GM19438 (cell line): ENCODE results near the gene SPR.

Source experiments
- ATAC-seq: cut with Tn5 transposase; IDR thresholded peaks from one replicate; pipeline ENCODE4 v1.9.1; 2021; ENCODE audit warnings: low read depth; ENCODE audit not compliant: unreplicated experiment

SPR gene

DNA sequence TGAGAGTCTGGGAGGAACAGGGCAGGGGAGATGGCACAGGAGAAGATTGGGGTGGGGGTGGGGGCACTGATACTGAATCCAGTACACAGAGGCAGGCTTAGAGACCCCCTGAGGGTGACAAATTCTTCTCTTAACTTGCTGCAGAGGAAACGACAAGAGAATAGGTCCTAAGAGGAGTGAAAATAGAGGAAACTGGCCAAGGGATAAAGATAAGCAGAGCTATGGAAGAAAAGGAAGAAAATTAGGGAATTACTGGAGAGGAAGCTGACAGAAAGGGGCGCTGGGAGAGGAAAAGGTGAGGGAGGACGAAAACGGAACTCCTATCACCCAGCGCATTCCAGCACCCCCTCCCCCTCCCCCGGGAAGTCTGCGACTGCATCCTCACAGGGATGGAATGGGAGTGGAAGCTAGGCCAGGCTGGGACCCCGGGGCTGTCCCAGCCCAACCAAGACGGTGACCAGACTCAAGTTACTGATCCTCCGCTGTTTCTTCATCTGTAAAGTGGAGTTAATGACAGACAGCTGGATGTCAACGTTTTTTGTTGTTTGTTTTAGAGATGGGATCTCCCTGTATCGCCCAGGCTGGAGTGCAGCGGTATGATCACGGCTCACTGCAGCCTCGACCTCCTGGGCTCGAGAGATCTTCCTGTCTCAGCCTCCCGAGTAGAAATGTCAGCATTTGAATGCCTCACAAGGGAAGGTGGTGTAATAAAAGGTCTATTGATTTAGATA is 27.5 kb downstream of the SPR start:
- ATAC-seq, result no peak

DNA sequence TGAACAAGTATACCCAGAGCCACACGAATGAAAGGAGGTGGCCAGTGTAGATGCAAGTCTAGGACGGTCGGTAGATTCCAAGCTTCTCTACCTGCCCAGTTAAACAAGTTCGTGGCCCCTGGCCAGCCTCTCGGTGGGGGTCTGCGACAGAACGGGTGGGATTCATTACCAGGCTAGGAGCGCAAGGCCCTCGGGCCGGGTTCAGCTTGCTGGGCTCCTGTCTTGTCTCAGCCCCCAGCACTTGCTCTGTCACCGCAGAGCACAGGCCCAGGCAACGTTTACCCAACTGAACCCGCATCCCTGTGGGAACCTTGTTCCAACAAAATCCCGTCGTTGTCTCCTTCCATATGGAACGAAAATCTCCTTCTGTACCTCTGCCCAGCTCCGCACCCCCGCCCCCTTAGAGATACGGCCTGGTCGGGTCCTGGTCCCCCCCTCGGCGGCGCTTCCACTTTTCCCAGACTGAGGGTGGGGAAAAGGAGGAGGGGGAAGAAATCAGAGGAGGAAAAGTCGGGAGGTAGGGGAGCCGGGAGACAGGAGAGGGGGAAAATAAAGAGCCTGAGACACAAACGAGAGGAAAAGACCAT is 28.2 kb downstream of the SPR start:
- ATAC-seq, result no peak

DNA sequence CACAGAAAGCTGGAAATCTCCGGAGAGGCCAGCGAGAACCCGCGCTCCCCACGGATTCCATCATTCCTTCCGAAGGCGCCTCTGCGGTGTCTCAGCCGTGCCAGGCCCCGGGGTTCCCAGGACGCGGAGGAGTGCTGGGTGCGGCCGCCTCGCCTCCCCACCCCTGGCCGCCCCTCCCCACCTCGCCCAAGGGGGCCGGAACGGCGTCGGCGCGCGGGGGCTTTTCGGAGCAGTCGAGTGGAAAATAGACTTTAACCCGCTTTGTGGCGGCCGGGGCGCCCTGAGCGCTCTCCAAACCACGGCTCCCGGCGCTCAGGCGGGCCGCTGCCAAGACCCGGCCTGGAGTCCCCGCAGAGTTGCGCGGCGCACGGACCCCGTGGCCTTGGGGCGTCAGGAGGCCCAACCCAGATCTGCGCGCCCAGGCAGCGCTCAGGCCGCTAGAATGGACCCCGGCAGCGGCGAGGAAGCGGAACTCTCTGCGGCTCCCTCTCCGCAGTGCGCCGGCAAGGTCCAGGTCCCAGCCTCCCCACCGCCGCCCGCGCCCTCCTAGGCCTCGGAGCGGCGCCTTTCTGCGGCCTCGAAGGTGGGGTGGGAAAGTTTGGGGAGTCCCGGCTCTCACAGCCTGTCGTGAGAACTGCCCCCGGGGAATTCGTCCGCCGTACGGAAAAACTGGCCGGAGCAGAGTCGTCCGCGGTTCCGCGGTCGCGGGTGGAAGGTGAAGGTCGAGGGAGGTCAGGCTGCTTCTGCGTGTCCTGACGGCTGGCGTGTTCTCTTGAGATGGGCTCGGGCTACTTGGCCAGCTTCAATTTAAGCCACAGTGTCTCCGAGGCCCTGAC is 28.9 kb downstream of the SPR start:
- peak; percentile 59 for ATAC-seq

DNA sequence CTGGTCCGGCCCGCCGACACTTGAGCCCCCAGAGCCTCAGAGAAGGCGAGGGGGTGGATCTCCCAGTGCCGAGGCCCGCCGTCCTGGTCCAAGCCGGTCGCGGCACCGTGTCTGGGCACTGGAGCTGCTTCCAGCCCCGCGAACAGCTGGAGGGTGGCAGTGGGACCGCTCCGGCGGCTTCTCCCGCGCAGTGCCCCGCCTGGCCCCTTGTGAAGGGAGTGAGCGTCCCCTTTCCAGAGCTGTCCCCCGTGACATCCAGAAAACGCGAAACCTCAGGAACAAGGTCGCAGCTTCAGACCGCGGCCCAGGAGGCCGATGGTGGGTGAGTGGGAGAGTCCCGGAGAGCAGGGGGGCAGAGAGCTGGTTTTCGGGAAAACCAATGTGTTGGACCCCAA is 29.5 kb downstream of the SPR start:
- ATAC-seq, result peak; percentile 2

DNA sequence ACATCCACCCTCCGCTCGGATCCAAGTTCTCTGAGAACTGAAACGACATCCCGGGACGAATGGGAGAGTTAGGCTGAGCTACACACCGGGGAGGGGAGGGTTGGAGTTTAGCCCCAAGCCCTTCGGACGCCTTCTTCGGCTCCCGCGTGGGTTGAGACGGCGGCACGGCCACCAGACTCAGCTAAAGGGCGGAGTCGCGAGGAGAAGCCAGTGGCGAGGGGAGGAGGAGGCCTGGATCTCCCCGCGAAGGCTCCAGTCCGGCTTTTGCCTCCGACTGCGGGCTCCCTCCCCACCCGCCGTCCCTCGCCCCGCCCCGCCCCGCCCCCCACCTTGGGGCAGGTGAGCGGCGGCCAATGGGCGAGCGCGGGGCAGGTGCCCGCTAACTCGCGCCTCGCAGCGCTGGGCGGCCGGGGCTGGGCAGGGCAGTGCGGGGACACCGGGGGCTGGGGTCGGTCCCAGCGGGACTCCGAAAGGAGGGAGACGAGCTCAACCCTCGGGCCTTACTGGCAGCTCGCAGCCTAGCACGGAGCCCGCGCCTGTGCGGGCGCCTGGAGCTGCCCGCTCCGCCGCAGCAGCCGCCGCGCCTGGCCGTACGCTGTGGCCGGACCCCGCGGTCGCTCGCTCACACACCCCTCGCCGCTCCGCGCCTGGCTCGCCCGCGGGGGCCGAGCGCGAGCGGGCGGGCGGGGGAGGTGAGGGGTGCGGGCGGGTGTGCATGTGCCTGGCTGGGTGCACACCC is 30.1 kb downstream of the SPR start, which contains the start of gene EMX1:
EMX1 (plus strand) TSS at position 382 of the 739 bp plus-strand sequence; CDS start at position 716, 334 bp downstream.
- peak; percentile 48 for ATAC-seq

DNA sequence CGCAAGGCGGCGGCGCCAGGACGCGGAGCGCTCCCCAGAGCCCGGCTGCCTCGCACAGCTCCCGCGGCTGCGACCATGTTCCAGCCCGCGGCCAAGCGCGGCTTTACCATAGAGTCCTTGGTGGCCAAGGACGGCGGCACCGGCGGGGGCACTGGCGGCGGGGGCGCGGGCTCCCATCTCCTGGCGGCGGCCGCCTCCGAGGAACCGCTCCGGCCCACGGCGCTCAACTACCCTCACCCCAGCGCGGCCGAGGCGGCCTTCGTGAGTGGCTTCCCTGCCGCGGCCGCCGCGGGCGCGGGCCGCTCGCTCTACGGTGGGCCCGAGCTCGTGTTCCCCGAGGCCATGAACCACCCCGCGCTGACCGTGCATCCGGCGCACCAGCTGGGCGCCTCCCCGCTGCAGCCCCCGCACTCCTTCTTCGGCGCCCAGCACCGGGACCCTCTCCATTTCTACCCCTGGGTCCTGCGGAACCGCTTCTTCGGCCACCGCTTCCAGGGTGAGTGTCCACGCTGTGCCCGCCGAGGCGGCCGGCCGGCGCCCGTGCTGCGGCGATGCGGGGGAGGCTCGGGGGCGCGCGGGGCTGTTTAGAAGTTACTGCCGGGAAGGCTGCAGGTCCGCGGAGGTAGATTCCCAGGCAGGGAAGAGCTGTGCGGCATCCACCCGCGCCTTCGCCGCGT is 30.8 kb downstream of the SPR start:
- no peak for ATAC-seq

DNA sequence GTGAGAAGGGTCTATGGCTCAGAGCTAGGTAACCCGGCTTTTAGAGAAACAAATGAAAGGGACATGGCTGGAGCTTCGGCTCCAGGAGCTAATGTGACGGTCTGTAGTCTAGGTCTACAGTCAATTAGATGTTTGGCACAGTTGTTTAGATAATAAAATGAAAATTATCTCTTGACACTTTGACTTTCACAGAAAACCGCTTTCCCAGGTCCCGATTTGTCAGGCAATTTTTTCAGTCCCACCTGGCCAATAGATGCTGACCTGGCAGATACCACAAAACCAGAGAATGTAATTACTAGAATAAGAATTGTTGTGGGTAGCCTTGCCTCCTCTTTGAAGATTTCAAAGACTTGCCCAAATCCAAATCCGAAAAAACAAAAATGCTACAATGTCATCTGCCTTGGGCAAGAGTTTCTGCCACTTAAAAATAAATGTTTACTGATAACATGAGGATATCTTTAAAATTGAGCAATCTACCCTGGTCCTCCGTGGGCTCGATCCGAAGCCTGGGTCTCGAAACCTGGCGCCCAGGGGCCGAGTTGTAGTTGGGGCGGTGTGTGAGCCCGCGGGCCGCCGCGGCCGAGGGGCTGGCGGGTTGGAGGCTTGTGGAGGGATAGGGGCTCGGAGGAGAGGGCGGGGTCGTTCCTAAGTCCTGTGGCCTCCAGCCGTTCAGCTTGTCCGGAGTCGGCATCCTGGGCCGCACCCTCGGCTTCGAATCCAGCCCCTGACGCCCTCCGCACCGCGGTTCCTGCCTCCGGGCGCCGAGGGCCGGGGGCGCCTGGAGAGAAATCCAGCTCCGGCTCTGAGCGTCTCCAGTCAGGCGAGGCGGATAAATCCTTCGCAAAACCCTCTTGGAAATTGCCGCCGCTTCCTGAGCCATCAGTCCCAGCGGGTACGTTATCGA is 32.5 kb downstream of the SPR start:
- no peak for ATAC-seq

DNA sequence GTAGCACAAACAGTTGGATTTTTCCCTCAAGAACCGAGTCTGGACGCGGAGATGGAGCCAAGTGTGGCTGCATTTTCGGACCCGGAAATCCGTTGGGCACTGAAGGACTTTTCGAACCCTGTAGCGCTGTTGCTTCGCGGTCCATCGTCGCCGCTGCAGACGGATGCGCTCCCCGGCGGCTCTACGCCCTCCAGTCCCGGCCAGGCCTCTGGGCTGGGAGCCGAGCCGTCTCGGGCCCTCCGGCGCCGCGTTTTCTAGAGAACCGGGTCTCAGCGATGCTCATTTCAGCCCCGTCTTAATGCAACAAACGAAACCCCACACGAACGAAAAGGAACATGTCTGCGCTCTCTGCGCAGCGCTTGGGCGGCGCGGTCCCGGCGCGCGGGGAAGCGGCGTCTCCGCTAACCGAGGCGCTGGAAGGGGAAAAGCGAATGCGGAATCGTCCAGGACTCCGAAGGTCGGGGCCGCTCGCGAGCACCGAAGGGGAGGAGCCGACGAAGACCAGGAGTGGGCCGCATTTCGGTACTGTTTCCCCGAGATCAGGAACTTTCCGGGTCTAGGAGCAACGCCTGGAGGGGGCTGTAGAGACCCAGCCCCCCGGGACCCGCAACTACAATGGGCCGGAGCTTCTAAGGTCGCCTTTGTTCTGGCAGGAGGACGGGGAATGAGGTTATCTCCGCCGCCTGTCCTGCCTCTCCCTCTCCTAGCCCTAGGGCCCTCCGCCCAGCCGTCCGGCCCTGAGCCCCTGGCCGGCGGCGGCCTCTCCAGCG is 33.3 kb downstream of the SPR start:
- ATAC-seq, result no peak

DNA sequence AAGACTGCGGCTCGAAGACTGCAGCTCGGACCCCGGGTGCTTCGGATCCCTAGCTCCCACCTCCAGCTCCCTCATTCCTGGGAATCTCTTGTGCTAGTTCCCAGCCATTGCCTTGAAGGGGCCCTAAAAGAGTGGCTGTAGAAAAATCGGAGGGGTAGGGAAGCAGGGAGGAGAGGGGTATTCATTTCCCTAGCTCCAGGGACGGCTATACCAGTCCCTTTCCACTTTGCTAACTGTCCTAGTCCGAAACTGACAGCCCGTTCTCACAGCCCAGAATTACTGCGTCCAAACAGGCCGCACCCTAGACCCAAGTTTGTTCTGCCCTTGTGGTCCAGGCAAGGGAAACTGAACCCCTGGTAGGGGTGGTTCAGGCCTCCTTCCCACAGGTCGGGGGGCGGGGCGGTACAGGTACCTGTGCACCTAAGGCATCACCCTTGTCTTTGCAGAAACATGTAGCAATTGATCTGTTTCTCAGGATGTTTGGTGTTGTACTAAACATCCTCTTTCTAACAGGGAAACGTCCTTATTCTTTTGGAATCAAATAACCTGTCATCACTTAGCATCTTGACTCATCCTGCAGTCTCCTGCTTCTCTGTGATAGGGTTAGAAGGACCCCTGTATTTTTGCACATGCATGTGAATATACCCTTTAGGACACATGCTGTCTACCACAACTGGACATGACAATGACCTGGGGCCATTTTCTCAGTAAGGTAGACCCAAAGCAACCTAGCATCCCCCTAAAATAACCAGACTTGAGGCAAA is 34.1 kb downstream of the SPR start:
- ATAC-seq, result no peak

DNA sequence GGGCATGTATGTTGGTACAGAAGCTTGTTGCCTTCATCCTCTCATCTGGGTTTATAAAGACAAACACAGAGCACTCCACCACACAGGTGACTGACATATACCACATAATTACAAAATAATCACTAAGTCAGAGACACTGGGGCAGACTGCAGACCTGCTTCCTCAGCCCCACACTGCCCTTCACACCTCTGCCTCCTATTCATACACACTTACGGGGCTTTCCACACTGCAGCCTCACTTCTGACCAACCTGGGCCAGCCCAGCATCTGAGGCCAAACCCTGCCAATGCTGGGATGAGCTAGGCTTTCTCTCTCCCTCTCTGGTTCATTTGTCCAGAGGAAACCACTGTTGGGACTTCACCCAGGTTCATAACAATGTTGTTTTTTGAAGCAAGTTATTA is 34.6 kb downstream of the SPR start:
- ATAC-seq, result no peak

DNA sequence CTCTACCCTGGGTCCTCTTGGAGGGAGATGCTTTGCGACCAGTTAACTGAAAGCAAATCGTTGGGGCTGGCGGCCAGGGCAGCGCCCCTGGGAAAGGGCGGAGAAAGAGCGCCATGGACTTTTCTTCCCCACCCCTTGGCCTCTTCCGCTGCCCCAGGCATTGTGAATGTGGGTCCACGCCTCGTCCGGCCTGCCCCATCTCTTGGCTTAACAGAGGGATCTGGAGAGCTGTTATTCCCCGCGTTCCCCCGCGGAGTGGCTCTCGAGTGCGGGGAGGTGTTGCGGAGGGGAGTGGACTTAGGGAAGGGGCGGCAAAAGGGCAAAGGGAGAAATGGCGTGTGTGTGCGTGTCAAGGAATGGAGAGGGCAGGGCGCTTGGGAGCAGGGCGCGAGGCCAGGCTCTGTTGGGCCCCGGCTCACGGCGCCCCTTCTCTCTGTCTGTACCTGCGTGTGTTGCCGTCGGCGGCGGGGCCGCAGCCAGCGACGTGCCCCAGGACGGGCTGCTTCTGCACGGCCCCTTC is 36.7 kb downstream of the SPR start:
- no peak for ATAC-seq

DNA sequence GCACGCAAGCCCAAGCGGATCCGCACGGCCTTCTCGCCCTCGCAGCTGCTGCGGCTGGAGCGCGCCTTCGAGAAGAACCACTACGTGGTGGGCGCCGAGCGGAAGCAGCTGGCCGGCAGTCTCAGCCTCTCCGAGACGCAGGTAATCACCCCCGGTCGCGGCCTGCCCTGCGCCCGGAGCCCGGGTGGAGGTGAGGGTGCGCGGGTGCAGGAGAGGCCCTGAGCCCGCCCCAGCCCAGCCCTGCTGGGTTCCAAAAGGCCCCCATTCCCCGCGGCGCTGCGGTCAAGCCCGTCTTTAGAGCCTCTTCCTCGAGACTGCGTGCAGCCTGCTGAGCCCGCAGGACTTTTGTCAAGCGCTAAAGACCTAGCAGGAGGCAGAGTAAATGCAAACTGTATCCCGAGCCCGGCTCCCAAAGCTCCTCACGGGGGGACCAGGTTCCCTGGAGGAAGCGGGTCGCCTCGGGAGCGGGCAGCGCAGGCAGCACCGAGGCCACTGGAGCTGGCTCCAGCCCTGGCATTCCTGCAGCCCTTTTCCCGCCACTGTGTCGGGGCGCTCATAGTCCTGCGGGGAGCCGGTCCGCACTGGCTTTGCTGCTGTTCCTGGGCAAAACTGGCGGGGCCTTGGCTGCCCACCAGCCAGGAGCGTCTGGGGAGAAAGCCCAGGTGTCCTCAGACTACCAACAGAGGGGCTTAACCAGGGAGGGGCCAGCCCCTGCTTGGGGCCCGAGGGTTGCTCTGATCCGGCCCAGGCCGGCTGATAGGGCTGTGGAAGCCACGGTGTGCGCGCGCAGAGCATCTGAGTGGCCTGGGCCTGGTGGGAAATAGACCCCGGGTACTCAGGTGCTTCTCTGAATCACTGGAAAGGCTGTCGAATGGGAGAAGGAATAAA is 37.4 kb downstream of the SPR start:
- peak; percentile 63 for ATAC-seq

DNA sequence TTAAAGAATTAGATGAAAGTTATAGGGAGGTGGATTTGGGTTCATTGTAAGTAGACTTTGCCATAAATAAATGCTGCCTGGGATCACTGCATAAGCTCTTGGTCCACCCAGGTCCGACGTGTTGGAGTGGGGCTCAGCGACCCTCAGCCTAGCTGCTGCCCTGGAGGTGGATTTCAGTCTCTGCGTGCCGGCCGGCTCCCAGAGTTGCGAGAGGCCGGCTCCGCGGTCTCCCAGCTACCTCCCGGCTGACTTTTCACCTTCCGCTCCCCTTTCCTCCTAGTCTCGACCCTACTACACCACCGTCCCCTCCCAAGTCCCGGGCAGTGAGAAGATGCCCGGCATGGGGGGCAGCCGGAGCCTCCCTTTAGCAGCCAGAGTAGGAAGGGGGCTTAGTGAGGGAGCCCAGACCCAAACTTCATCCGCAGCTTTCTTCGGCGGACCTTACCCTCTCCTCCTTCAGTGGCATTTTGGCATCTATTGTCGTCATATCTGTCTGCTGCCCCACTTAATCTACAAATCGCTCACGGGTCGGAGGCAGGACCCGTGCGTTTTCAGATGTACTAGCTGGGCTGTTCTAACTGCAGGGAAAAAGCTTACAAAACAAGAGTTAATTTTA is 38.2 kb downstream of the SPR start:
- no peak for ATAC-seq

DNA sequence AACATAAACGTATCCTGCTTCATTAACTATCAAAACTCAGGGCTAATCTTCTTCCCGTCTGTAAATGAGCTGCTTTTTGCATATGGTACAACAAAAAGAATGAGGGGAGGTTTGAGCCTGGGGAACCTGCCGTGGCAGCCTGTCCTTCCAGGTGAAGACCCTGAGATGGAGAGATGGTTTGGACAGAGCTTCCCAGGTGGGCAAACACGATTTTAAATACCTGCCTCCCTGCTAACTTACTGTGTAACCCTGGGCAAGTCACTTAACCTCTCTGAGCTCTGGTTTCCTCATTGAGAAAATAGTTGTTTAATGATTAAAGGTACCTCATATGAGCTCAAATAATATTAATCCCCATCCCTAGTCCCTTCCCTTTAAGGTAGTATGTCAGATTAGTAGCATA is 39.2 kb downstream of the SPR start:
- ATAC-seq, result no peak

DNA sequence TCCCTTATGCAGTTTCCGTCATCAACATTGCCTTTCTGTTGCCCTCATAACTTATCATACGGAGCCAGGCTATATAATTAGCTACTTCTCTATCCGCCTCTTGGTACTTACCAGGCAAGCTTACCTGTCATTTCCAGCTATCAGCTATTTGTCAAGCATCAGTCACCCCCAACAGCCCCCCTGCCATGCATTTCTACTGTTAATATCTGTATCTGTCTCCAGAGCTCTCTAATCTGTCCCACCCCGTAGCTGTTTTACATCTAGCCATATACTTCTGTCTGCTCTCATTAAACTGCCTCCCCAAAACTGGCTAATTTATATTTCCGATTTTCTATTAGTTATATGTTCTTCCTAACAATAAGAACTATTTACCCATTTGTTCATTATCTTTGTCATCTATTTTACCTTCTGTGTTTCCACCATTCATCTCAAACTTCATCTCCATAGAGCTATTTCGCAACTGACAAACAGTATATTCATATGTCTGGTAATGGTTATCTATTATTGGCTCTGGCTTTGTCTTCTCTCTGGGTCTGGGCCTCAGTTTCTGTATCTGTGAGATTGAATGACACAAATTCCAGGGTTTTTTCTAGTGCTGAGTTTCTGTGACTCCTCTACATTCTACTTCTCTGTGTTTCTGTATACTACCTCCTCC is 39.7 kb downstream of the SPR start:
- no peak for ATAC-seq
